ENCODE measurements around the gene TSPAN5.

The TSPAN5 gene

DNA sequence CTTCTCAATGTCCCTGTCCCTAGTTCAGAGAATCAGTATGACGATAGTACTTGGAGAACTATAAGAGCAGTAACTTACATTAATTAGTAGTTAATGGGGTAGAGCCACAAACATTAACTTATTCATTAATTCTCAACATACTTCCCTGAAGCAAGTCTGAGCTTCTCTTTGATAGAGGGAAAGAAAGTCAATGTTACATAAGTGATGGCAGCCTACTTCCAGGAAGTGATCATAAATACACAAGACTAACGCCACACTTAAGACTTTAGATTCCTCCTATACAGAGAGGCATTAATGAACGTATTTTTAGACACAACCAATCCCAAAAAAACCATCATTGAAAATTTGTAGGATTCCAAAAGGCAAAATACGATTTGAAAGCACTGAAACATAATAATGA, 33.8 kb downstream of the TSPAN5 start:
- TF ChIP-seq CTCF (IDR thresholded peaks at IDR 0.05; ENCODE audit: low read length, missing control alignments), result no peak
- no peak overlapping the region for H3K4me3 ChIP-seq (replicated peaks; ENCODE audit: low read depth, low read length)
- no peak for DNase-seq (ENCODE audit: low read depth)

GRCh38 chr4:98624144-98624543, 34.3 kb downstream of the TSPAN5 start:
- no peak for DNase-seq (ENCODE audit: low read depth)
- TF ChIP-seq CTCF (IDR thresholded peaks at IDR 0.05; ENCODE audit: low read length, missing control alignments), result no peak
- no peak overlapping the region for H3K4me3 ChIP-seq (replicated peaks; ENCODE audit: low read depth, low read length)

DNA sequence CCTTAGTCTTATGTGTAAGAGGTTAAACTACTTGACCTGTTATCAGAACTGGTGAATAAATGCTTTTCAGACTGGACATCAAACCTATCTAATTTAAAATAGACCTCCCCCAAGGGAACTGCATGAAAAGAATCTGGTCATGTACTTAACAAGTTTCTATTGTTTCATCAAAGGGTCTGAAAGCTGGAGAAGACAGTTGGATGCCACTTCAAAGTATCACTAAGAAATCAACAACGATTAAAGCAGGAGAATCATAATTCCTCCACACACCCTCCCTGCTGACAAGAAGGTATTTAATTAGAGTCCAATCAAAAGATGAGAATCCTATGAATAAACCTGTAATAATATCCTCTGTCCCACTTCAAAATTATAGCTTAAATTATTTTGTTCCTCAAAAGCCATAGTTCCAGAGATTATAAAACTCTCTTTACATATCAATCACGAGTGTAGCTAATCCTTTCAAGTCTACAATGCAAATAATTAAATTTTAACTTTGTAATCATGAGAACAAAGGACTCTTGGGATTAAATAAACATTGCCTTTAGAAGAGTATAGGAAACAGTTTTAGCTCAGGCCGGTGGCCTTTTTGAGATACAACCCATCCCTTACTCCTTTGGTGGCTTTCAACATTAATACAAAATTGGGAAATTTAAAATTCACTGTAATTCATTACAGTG, 35.1 kb downstream of the TSPAN5 start:
- H3K4me3 ChIP-seq (replicated peaks; ENCODE audit: low read depth, low read length), result no peak overlapping the region
- DNase-seq (ENCODE audit: low read depth), result no peak
- TF ChIP-seq CTCF (IDR thresholded peaks at IDR 0.05; ENCODE audit: low read length, missing control alignments), result no peak

GRCh38 chr4:98620087-98620784, 38.2 kb downstream of the TSPAN5 start:
- no peak overlapping the region for H3K4me3 ChIP-seq (replicated peaks; ENCODE audit: low read depth, low read length)
- no peak for DNase-seq (ENCODE audit: low read depth)
- TF ChIP-seq CTCF (IDR thresholded peaks at IDR 0.05; ENCODE audit: low read length, missing control alignments), result no peak

GRCh38 chr4:98619180-98619579, 39.2 kb downstream of the TSPAN5 start:
- TF ChIP-seq CTCF (IDR thresholded peaks at IDR 0.05; ENCODE audit: low read length, missing control alignments), result no peak
- H3K4me3 ChIP-seq (replicated peaks; ENCODE audit: low read depth, low read length), result no peak overlapping the region
- DNase-seq (ENCODE audit: low read depth), result no peak

GRCh38 chr4:98618680-98619079, 39.7 kb downstream of the TSPAN5 start:
- no peak for TF ChIP-seq CTCF (IDR thresholded peaks at IDR 0.05; ENCODE audit: low read length, missing control alignments)
- no peak overlapping the region for H3K4me3 ChIP-seq (replicated peaks; ENCODE audit: low read depth, low read length)
- DNase-seq (ENCODE audit: low read depth), result no peak

Measured in fibroblast of pulmonary artery (primary cell).